ENCODE data around the gene SERPINA6. TPM values are rescaled to one million over a fixed set of nuclear protein-coding genes. Genes with fewer than 3 reads are reported as not detected.

Gene SERPINA6
- total RNA-seq, 4 donors from 2014 or later: not detected

GRCh38 chr14:94337274-94337673, 14.1 kb upstream of the SERPINA6 start:
- intact Hi-C loops (cut with DNase I): no loop called here
- H3K27ac ChIP-seq (replicated peaks in 1 of 4): no peak overlapping the region
- H3K4me1 ChIP-seq: peaks cover 6 to 9% (median 9%) of the 10 kb centered on the region in 4 donors
- WGBS: 75% methylated on average over 6 of the region's 6 CpGs
- H3K9me3 ChIP-seq: no peaks in the 10 kb centered on the region
- no peak overlapping the region for H3K4me3 ChIP-seq
- H3K27me3 ChIP-seq: no peaks in the 10 kb centered on the region
- no peak for TF ChIP-seq EP300 (IDR thresholded peaks at IDR 0.05)
- TF ChIP-seq POLR2AphosphoS5 (IDR thresholded peaks at IDR 0.05): no peak
- TF ChIP-seq CTCF (IDR thresholded peaks at IDR 0.05): no peak
- no peak for TF ChIP-seq POLR2A (IDR thresholded peaks at IDR 0.05; ENCODE audit: low read depth)
- DNase-seq (ENCODE audit: extremely low spot score): no peak
- H3K36me3 ChIP-seq: no peaks in the 10 kb centered on the region

- WGBS: 34% methylated on average over 4 of the region's 4 CpGs
- TF ChIP-seq POLR2AphosphoS5 (IDR thresholded peaks at IDR 0.05) (no peak), EP300 (IDR thresholded peaks at IDR 0.05) (no peak), CTCF (IDR thresholded peaks at IDR 0.05) (no peak), POLR2A (IDR thresholded peaks at IDR 0.05; ENCODE audit: low read depth) (no peak)
- no peaks in the 10 kb centered on the region for H3K27me3 ChIP-seq
Measured at GRCh38 chr14:94334872-94335271, 11.7 kb upstream of the SERPINA6 start.

GRCh38 chr14:94332587-94332986, 9.5 kb upstream of the SERPINA6 start:
- H3K9me3 ChIP-seq: no peaks in the 10 kb centered on the region
- intact Hi-C loops (cut with DNase I): no loop called here

More at GRCh38 chr14:94334872-94335271, 11.7 kb upstream of the SERPINA6 start:
- Histone ChIP-seq H3K9me3 (no peaks in the 10 kb centered on the region), H3K27ac (replicated peaks in 1 of 4) (no peak overlapping the region), H3K36me3 (no peaks in the 10 kb centered on the region), H3K4me1 (no peaks in the 10 kb centered on the region), H3K4me3 (no peak overlapping the region)
- DNase-seq (ENCODE audit: extremely low spot score): no peak
- intact Hi-C loops (cut with DNase I): no loop called here

GRCh38 chr14:94332063-94332583, 9.0 kb upstream of the SERPINA6 start:
- TF ChIP-seq EP300 (IDR thresholded peaks at IDR 0.05) (no peak), POLR2AphosphoS5 (IDR thresholded peaks at IDR 0.05) (no peak), CTCF (IDR thresholded peaks at IDR 0.05) (no peak), POLR2A (IDR thresholded peaks at IDR 0.05; ENCODE audit: low read depth) (no peak)
- no peaks in the 10 kb centered on the region for H3K9me3 ChIP-seq
- 77% methylated on average over 7 of the region's 7 CpGs for WGBS
- H3K27me3 ChIP-seq: no peaks in the 10 kb centered on the region
- H3K27ac ChIP-seq (replicated peaks in 1 of 4): no peak overlapping the region
- no peaks in the 10 kb centered on the region for H3K4me1 ChIP-seq
- intact Hi-C loops (cut with DNase I): no loop called here
- DNase-seq (ENCODE audit: extremely low spot score): peak; percentile 86
- H3K36me3 ChIP-seq: no peaks in the 10 kb centered on the region
- H3K4me3 ChIP-seq: no peak overlapping the region

More at GRCh38 chr14:94332587-94332986, 9.5 kb upstream of the SERPINA6 start:
- DNase-seq (ENCODE audit: extremely low spot score): no peak
- Histone ChIP-seq H3K27me3 (no peaks in the 10 kb centered on the region), H3K27ac (replicated peaks in 1 of 4) (no peak overlapping the region), H3K4me3 (no peak overlapping the region), H3K36me3 (no peaks in the 10 kb centered on the region), H3K4me1 (no peaks in the 10 kb centered on the region)
- no peak for TF ChIP-seq CTCF (IDR thresholded peaks at IDR 0.05)
- no peak for TF ChIP-seq EP300 (IDR thresholded peaks at IDR 0.05)
- TF ChIP-seq POLR2A (IDR thresholded peaks at IDR 0.05; ENCODE audit: low read depth): no peak
- TF ChIP-seq POLR2AphosphoS5 (IDR thresholded peaks at IDR 0.05): no peak

- peaks cover 0 to 6% (median 2%) of the 10 kb centered on the region in 4 donors for H3K9me3 ChIP-seq
- H3K27me3 ChIP-seq: no peaks in the 10 kb centered on the region
- no peaks in the 10 kb centered on the region for H3K36me3 ChIP-seq
- intact Hi-C loops (cut with DNase I): no loop called here
- TF ChIP-seq EP300 (IDR thresholded peaks at IDR 0.05): no peak
- no peak for TF ChIP-seq POLR2AphosphoS5 (IDR thresholded peaks at IDR 0.05)
- TF ChIP-seq POLR2A (IDR thresholded peaks at IDR 0.05; ENCODE audit: low read depth): no peak
- no peak for TF ChIP-seq CTCF (IDR thresholded peaks at IDR 0.05)
- 89% methylated on average over 5 of the region's 5 CpGs for WGBS
- H3K4me1 ChIP-seq: no peaks in the 10 kb centered on the region
- no peak overlapping the region for H3K27ac ChIP-seq (replicated peaks in 1 of 4)
- H3K4me3 ChIP-seq: no peak overlapping the region
- DNase-seq (ENCODE audit: extremely low spot score): no peak
Measured at GRCh38 chr14:94331462-94331861, 8.3 kb upstream of the SERPINA6 start.
